A549 (cell line): ENCODE measurements around the gene TOMM40. TPM values are rescaled to one million over a fixed set of nuclear protein-coding genes. Genes with fewer than 3 reads are reported as not detected.

ENCODE experiments used
- ATAC-seq, 2 experiments: fragments of 200-7000 bp in 1 of 2; fragments of >200 bp in 1 of 2; cut with Nextera tagmentation in 1 of 2; cut with Tn5 transposase in 1 of 2; 3 replicates each; pipeline versions ENCODE4 v1.8.0 to v1.9.1; 2018 to 2020; ENCODE audit warnings: mild to moderate bottlenecking in 1 of 2, moderate library complexity in 1 of 2
- CTCF ChIA-PET: fragments of 300-600 bp; sonication (Branson Sonifier 250); formaldehyde crosslinking; extraction: SDS; loops from one replicate; lab custom pipeline; 2021; ENCODE audit warnings: antibody characterized with exemption, inconsistent platforms; lab: Yijun Ruan, JAX
- POLR2A ChIA-PET: fragments of 350-600 bp; formaldehyde crosslinking; extraction: SDS; loops from one replicate; lab custom pipeline; 2021; ENCODE audit warnings: antibody characterized with exemption, inconsistent platforms; lab: Yijun Ruan, JAX
- DNase-seq, 2 experiments: peaks; one replicate each; pipeline versions ENCODE4 v3.0.0 to v3.0.0-alpha.2; 2011 to 2016; ENCODE audit warnings: low read depth in 1 of 2, low spot score in 1 of 2
- FAIRE-seq: peaks from 2 replicates; lab custom pipeline; 2011; peaks lifted over from hg19 to GRCh38; lab: Jason Lieb, UNC
- H3K27ac ChIP-seq, 2 experiments: fragments of >200 bp; sonication (Bioruptor Twin); formaldehyde crosslinking; 3 replicates each; pipeline ENCODE4 v1.5.1; 2016 to 2017
- H3K4me1 ChIP-seq: fragments of >200 bp; sonication (Bioruptor Twin); formaldehyde crosslinking; 3 replicates; pipeline ENCODE4 v1.6.1; 2016
- H3K4me2 ChIP-seq: fragments of >200 bp; sonication (Bioruptor Twin); formaldehyde crosslinking; 3 replicates; pipeline ENCODE4 v1.6.1; 2016
- H3K4me3 ChIP-seq: fragments of >200 bp; sonication (Bioruptor Twin); formaldehyde crosslinking; 3 replicates; pipeline ENCODE4 v1.5.1; 2016
- H3K9me3 ChIP-seq: fragments of >200 bp; sonication (Bioruptor Twin); formaldehyde crosslinking; 3 replicates; pipeline ENCODE4 v1.6.1; 2016
- BCL3 ChIP-seq: fragments of >200 bp; sonication (Bioruptor Twin); formaldehyde crosslinking; IDR thresholded peaks from 3 replicates; pipeline ENCODE4 v1.6.1; 2016
- CBX2 ChIP-seq: fragments of 200-600 bp; sonication (generic); IDR thresholded peaks from 2 replicates; pipeline ENCODE4 v1.6.1; 2016; ENCODE audit warnings: low read depth, mild to moderate bottlenecking, borderline replicate concordance
- CHD4 ChIP-seq: fragments of 200-600 bp; sonication (generic); IDR thresholded peaks from 2 replicates; pipeline ENCODE4 v1.6.1; 2016; ENCODE audit warnings: antibody characterized with exemption, mild to moderate bottlenecking, borderline replicate concordance
- CTCF ChIP-seq: fragments of >200 bp; sonication (Bioruptor Twin); formaldehyde crosslinking; IDR thresholded peaks from 3 replicates; pipeline ENCODE4 v1.5.1; 2016
- E2F6 ChIP-seq: IDR thresholded peaks from 2 replicates; pipeline ENCODE4 v1.6.1; 2012; ENCODE audit warnings: low read depth, borderline replicate concordance
- EHMT2 ChIP-seq: fragments of 200-600 bp; sonication (generic); IDR thresholded peaks from 2 replicates; pipeline ENCODE4 v1.6.1; 2016; ENCODE audit warnings: antibody characterized with exemption, low read depth, mild to moderate bottlenecking, moderate library complexity
- EP300 ChIP-seq, 2 experiments: fragments of >200 bp; sonication (Bioruptor Twin); formaldehyde crosslinking; IDR thresholded peaks; 2 replicates in 1 of 2; 3 replicates in 1 of 2; pipeline ENCODE4 v1.6.1; 2016 to 2017
- HES2 ChIP-seq: fragments of >200 bp; sonication (Bioruptor Twin); formaldehyde crosslinking; IDR thresholded peaks from 2 replicates; pipeline ENCODE4 v1.6.1; 2016
- HOXB13 ChIP-seq: fragments of 250-450 bp; sonication (Bioruptor Pico); IDR thresholded peaks from 2 replicates; pipeline ENCODE4 v1.5.0; 2020; ENCODE audit warnings: low read depth, mild to moderate bottlenecking, moderate library complexity
- HOXB5 ChIP-seq: fragments of 250-450 bp; sonication (Bioruptor Pico); IDR thresholded peaks from 2 replicates; pipeline ENCODE4 v1.5.0; 2020; ENCODE audit warnings: mild to moderate bottlenecking, moderate library complexity
- JUN ChIP-seq, 2 experiments: fragments of >200 bp; sonication (Bioruptor Twin); formaldehyde crosslinking; IDR thresholded peaks; 2 replicates in 1 of 2; 3 replicates in 1 of 2; pipeline ENCODE4 v1.6.1; 2016 to 2017
- KDM5A ChIP-seq: fragments of 200-600 bp; sonication (generic); IDR thresholded peaks from 2 replicates; pipeline ENCODE4 v1.6.1; 2016; ENCODE audit warnings: antibody characterized with exemption, mild to moderate bottlenecking
- MAFK ChIP-seq: fragments of 450-650 bp; IDR thresholded peaks from 2 replicates; pipeline ENCODE4 v1.6.1; 2014; ENCODE audit not compliant: partially characterized antibody
- NFE2L2 ChIP-seq: fragments of 150-350 bp; conservative IDR thresholded peaks from 2 replicates; pipeline ENCODE4 v1.6.1; 2014; ENCODE audit warnings: low read length
- PBX3 ChIP-seq: IDR thresholded peaks from 2 replicates; pipeline ENCODE4 v1.6.1; 2012
- POLR2A ChIP-seq: IDR thresholded peaks from 2 replicates; pipeline ENCODE4 v1.6.1; 2012; ENCODE audit warnings: mild to moderate bottlenecking, low read length
- POLR2AphosphoS2 ChIP-seq: conservative IDR thresholded peaks from 2 replicates; pipeline ENCODE4 v1.6.1; 2012; ENCODE audit warnings: low read length, improper control_type of control experiment, inconsistent platforms
- RCOR1 ChIP-seq: fragments of 150-350 bp; IDR thresholded peaks from 2 replicates; pipeline ENCODE4 v1.6.1; 2014; ENCODE audit warnings: antibody characterized with exemption, low read length, low read depth
- TFCP2L1 ChIP-seq: fragments of 250-450 bp; sonication (Bioruptor Pico); IDR thresholded peaks from 2 replicates; pipeline ENCODE4 v1.5.0; 2021; ENCODE audit warnings: mild to moderate bottlenecking
- TP53 ChIP-seq: fragments of 250-450 bp; sonication (Bioruptor Pico); IDR thresholded peaks from 2 replicates; pipeline ENCODE4 v1.5.0; 2021; ENCODE audit warnings: mild to moderate bottlenecking, moderate library complexity
- USF2 ChIP-seq: fragments of 450-650 bp; IDR thresholded peaks from 2 replicates; pipeline ENCODE4 v1.6.1; 2014; ENCODE audit warnings: antibody characterized with exemption
- ZSCAN20 ChIP-seq: fragments of 250-450 bp; sonication (Bioruptor Pico); IDR thresholded peaks from 2 replicates; pipeline ENCODE4 v1.8.0; 2022; ENCODE audit warnings: mild to moderate bottlenecking, moderate library complexity
- WGBS: methylation state at CpG from one replicate; pipeline ENCODE4 v1.1.6; 2017; ENCODE audit errors: missing lambda C conversion rate; 5-methylcytosine and 5-hydroxymethylcytosine counted together
- polyA plus RNA-seq, 4 experiments: library from polyadenylated mRNA; depleted of rRNA in 3 of 4; stranded (reverse); fragments of >200 nt; fragmentation: RNase III in 1 of 4; extraction: RNeasy Plus Mini Kit Qiagen cat#74134 plus additional on column Dnase treatment in 1 of 4; gene quantifications; 2 replicates in 3 of 4; 3 replicates in 1 of 4; pipeline ENCODE4 v1.2.3, GENCODE V29; 2011 to 2017

TOMM40 gene
- polyA plus RNA-seq, 2 of the 4 experiments (the other 2 are of a cell fraction) = 92.7 to 180 TPM

GRCh38 chr19:44889830-44890365 is 1.2 kb upstream of the TOMM40 start:
- WGBS = 49% methylated on average over 17 of the region's 17 CpGs
- FAIRE-seq (no peak), ATAC-seq (peak in 1 of 2 experiments; percentile 1; a peak in 2 of 6 replicates), DNase-seq (no peak)
- ChIA-PET CTCF (interaction anchor here (0.6 to 1.8 kb wide), 10 partner anchors 10 to 201 kb away, joined by 3 to 7 read pairs (median 3); no protein-coding TSS in a partner anchor), POLR2A (interaction anchor here (1.0 to 1.7 kb wide), 14 partner anchors 10 to 1221 kb away, joined by 3 to 8 read pairs (median 4); partner anchors contain the start of genes APOC1, APOE, CLASRP and CLPTM1)
- H3K27ac ChIP-seq = peak overlapping the region; percentile 81 to 82
- H3K9me3 ChIP-seq = no peaks in the 10 kb centered on the region
- H3K4me1 ChIP-seq = peaks cover 23% of the 10 kb centered on the region
- H3K4me2 ChIP-seq = peak overlapping the region; percentile 97
- TF ChIP-seq CHD4 = no peak
- TF ChIP-seq EHMT2 = no peak
- no peak for TF ChIP-seq ZSCAN20 (CRISPR knock-in tag)
- no peak for TF ChIP-seq HES2
- TF ChIP-seq MAFK = peak; percentile 12
- peak; percentile 35; the same call in 1 of the 3 replicates for TF ChIP-seq BCL3
- no peak for TF ChIP-seq KDM5A
- no peak for TF ChIP-seq NFE2L2
- TF ChIP-seq CTCF = no peak; the same call in 2 of the 3 replicates
- no peak for TF ChIP-seq POLR2AphosphoS2
- TF ChIP-seq TP53 = no peak
- no peak for TF ChIP-seq EP300 (IDR thresholded peaks at IDR 0.05)
- no peak for TF ChIP-seq JUN (IDR thresholded peaks at IDR 0.05)
- no peak for TF ChIP-seq CBX2
- no peak for TF ChIP-seq POLR2A
- peak; percentile 85; the same call in 1 of the 2 replicates for TF ChIP-seq TFCP2L1 (CRISPR knock-in tag)
- no peak for TF ChIP-seq PBX3
- TF ChIP-seq RCOR1 = no peak
- no peak for TF ChIP-seq HOXB5 (CRISPR knock-in tag)
- no peak for TF ChIP-seq HOXB13 (CRISPR knock-in tag)
- TF ChIP-seq E2F6 = no peak
- TF ChIP-seq USF2 = no peak
- peak overlapping the region; percentile 46 for H3K4me3 ChIP-seq
